HL-60/S4 treated with phorbol 12-myristate 13-acetate at 8.2 ng/mL for 4 days and 3 days (cell line): ENCODE measurements around the gene C3orf85.
"Not testable (repeated sequence)": the region's sequence is repeated elsewhere in the genome, so short reads cannot be mapped to it uniquely, and the experiment has no call there.

ENCODE experiments used
- in situ Hi-C: fragments of 300-500 bp; cut with MboI; formaldehyde crosslinking; loops from 2 replicates; pipeline ENCODE4 v1.15.0; 2022; ENCODE audit warnings: low sequenced_read_pairs

The C3orf85 gene, protein sequence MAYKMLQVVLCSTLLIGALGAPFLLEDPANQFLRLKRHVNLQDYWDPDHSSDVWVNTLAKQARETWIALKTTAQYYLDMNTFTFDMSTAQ

DNA sequence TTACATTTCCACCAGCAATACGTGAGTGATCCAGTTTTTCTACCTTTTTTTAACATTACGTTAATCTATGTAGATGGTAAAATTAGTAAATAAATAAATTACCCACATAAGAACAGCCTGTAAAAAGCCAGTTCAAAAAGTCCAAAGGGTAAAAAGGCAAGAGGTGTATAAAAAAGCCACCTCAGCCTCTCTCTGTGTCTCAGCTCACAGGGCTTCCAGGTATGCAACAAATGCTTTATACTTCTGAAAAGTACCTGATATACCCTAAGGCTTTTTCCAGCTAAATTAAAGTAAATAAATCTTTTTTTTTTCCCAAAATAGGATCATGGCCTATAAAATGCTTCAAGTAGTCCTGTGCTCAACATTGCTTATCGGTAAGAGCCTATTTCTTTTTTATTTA, at the start of gene C3orf85:
Gene C3orf85, plus strand, starts transcription at position 197 of the 400 bp plus-strand sequence. Its CDS starts 129 bp downstream, at position 326.
- in situ Hi-C loops: no loop called here

GRCh38 chr3:109089265-109089664, 47.3 kb upstream of the C3orf85 start:
- in situ Hi-C loops: no loop called here

DNA sequence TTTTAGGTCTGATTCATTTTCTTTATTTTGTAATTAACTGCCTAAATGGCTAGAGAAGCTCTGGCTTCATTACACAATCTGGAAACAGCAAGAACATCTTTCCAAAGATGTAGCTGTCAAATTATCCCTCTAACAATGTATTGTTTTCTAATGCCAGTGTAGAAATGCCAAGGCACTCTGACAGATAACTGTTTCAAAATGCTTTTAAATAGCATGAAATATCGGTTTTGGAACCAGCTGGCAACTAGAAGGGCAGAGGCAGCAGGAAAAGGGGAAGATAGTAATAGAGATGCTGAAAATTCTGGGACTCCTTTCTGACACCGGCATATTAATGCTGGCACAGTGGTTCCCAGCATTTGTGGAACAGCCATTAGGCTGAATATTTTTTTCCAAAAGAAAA, 44.7 kb upstream of the C3orf85 start:
- in situ Hi-C loops: no loop called here

DNA sequence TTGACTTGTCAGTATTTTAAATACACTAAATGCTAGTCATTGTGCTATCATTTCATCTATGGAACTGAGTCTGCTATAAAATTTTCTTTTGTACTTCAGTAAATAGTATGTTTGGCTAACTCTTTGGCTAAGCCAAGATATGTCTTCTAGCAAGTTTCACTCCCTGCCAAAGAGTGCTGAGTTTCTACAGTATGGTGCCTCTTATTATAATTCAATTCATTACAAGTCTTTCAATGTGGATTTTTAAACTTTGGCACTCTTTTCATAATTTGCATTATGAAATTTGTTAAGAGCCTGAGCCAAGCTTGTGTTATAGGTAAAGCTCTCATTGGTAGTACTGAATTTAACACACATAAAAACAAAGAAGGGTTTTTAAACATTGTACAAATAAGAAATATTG, 43.0 kb upstream of the C3orf85 start:
- in situ Hi-C loops: no loop called here

GRCh38 chr3:109095166-109095565, 41.4 kb upstream of the C3orf85 start:
- in situ Hi-C loops: no loop called here

DNA sequence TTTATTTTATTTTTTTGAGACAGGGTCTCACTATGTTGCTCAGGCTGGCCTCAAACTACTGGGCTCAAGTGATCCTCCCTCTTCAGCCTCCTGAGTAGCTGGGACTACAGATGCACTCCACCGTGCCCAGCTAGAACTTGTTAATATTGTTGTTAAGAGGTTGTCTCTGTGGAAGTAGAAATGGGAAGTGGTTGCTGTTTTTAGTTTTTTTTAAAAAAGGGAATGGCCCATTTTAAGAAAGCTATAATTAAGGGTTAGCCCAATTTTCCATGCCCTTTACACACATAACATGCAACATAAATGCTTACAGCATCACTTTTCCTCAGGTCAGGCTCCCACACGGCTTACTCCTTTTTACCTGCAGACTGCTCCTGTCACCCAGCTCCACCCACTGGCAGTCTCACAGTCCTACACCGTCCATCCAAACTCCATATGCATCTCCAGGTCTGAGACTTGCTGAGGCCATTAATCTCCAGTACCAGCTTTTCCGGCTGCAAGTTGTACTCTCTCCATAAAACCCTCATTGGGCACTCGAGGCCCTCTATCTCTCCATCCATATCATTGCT, 38.4 kb upstream of the C3orf85 start:
- in situ Hi-C loops: no loop called here

DNA sequence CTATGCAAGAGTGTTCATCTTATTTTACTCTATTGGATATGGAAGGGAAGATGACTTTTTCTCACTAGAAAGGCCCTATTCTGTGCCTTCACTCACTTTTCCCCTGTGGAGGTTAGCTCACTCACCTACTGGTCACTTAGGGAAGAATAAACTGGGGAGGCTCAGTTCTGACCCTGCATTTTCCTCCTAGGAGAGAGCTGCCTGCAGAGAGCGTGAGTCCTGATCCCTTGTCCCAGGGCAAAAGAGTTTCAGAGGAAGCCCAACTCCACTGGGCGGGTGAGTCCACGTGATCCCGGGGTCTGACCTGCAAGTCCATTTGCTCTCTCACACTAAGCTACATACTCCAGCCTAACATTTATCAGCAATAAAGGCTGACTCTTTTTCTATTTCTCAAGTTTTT, 26.9 kb upstream of the C3orf85 start:
- in situ Hi-C loops: no loop called here

DNA sequence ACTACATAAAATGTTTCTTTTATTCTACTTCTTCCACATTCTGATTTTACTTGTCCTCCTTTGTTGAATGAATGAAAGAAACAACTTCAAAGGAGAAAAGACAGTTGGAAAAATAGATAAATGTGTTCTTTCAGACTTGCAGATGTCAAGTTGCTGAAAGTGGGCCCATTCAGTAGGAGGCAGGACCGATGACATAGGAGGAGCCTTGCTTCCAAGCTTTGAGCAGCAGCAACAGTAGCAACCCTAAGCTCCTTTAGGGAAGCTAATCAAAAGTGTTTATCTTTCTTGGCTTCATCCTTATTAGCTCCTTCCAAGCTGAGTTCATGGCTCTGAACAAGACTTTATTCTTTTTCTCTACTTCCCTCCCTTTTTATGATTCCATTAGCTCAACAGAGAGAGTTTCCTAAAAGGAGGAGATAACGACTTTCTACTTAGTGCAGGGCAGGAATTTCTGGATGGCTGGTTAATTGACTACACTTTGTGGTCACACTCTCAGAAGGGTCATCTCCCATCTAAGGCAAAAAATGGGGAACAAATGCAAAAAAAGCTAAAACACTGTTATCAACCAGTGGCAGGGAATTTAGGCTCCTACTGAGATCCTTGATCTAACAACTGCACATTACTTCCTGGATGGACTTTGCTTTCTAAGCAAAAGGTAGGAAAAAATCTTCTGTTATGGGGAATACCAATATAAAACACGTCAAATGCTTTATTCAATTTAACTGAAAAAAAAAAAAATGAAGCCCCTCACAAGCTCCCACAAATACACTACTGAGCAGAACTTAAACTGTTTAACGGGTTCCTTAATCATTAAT, 23.4 kb upstream of the C3orf85 start:
- in situ Hi-C loops: no loop called here

DNA sequence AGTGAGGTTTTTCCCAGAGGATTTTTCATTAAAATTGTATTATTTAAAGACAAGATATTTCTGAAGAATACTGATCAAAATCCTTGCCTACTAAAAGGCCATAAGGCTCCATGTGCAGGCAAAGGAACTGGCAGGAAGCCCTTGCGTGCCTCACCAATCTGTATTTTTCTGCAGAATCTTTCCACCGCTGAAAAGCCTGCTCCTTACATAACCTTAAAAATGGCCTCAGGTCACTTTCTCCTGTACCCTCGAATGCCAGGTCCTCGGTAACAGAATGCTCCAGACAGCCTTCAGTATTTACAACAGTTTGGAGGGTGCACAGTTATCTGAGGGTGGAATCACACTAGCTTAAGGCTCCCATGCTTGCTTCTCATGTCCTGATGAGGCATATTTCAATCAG, 21.8 kb upstream of the C3orf85 start:
- in situ Hi-C loops: no loop called here

- in situ Hi-C loops: no loop called here
Measured at GRCh38 chr3:109115451-109115850, 21.1 kb upstream of the C3orf85 start.

- in situ Hi-C loops: no loop called here
Measured at GRCh38 chr3:109116031-109116430, 20.5 kb upstream of the C3orf85 start.

DNA sequence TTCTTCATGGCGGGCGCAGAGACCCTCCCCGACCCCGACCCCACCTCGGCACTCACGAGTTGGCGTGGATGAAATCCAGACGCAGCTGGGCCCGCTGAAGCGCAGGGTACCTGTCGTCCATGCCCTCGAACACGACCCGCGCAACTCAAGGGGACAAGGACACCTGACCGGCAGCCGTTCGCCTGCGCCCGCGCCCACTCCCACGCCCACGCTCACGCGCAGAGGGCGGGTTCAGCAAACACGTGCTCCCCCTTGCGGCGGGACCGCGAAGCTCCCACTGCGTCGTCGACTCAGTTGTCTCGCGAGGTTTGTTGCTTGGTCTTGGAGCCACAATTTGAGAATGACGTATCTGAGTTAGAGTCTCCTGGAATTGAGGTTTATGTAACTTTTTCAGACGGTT, 18.6 kb upstream of the C3orf85 start, which contains the start of gene MORC1:
Gene MORC1, minus strand, starts transcription at position 196 of the 400 bp plus-strand sequence. Its CDS starts 75 bp downstream, at position 121.
- in situ Hi-C loops: no loop called here

DNA sequence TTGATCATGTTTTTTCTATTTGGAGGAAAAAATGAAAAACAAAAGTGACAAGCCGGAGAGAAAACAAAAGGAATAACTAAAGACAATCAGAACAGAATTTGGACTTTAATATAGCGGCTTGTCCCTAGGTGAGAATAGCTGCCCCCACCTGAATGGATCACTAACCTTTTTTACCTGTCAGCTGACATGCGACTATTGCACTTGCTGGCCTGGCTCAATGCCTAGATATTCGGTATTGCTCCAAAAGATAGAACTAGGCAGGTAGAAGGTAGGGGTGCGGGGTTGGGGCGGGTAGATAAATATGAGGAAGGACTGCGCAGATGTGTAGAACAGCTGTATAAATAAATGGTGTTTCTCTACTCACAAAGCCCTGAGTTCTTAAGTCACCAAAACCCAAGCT, 17.9 kb upstream of the C3orf85 start:
- in situ Hi-C loops: no loop called here

DNA sequence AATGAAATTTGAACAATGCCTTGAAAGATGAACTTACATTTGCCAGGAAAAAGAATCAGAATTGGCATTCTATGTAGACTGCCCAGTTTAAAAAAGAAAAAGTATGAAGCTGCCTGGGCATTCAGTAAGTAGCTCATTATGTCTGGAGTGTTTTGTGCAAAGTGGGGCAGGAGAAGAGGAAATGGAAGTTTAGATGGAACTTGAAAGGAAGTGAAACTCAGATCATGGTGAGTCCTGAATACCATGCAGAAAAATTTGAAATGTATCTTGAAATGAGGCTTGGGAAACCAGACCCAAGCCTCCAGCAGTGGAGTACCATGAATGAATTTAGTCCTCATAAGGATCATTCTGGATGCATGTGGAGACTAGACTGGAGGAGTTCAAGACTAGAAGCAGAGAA, 13.8 kb upstream of the C3orf85 start:
- in situ Hi-C loops: no loop called here

DNA sequence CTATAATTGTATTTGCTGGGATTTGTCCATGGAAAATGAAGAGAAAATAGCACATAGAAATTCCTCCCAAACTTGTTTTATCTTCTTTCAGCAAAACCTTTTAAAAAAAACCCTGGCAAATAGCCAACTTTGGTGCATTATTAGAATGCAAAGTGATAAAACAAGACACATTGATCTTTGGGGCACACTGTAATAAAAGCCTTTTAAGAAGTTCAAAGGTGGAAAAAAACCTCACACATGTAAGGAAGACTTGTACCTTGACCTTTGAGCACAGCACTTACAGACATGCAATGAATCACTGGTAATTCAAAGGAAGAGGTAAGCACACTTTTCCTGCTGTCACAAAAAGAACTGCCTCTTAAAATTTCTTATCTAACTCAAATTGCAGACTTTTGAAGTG, 10.6 kb upstream of the C3orf85 start:
- in situ Hi-C loops: no loop called here

GRCh38 chr3:109127553-109127952, 9.0 kb upstream of the C3orf85 start:
- in situ Hi-C loops: no loop called here

GRCh38 chr3:109131276-109131675, 5.2 kb upstream of the C3orf85 start:
- in situ Hi-C loops: no loop called here

GRCh38 chr3:109132801-109133473, 3.6 kb upstream of the C3orf85 start:
- in situ Hi-C loops: no loop called here

DNA sequence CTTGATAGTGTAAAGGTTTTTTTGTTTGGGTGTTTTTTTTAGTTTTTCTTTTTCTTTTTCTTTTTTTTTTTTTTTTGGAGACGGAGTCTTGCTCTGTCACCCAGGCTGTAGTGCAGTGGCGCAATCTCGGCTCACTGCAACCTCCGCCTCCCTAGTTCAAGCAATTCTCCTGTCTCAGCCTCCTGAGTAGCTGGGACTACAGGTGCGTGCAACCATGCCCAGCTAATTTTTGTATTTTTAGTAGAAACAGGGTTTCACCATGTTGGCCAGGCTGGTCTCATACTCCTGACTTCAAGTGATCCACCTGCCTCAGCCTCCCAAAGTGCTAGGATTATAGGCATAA, 3.1 kb upstream of the C3orf85 start:
- in situ Hi-C loops: not testable (repeated sequence)

GRCh38 chr3:109137761-109138160, 1.2 kb downstream of the C3orf85 start:
- in situ Hi-C loops: no loop called here

DNA sequence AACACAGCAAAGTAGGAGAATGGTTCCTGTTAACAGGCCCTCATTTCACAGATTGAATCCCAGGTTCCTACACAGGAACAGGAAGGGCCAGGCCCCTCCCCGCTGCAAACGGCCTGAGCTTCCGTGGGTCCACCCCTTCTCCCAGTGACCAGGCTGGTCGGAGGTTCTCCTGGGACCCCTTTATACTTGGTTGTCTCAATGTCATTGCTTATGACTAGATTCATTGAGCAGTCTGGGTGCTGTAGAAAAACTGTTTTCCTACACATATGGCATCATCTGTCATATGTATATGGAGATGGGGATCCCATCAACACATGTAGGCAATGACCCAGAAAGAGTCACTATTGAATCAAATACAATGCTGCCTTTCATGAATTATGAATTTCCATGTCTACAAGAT, 3.8 kb downstream of the C3orf85 start:
- in situ Hi-C loops: no loop called here

DNA sequence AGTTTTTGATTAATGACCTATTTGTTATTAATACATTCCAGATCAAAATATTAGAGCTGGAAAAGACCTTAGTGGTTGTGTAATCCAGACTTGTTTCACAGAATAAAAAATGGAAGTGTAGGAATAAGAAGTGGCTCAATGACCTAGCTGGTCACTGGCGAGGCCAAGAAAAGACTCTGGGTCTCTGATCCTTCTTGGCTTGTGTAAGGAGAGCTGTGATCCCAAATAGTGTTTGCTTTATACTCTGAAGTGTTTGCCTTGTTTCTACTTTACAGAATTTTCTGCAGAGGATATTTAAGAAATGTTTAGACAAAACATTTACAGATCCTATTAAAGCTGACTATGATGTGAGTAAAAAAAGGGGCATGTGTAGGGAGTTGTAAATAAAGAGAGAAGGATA, 7.1 kb downstream of the C3orf85 start:
- in situ Hi-C loops: no loop called here
